Effector memory CD4-positive, alpha-beta T cell (primary cell): ENCODE data around the gene PTPRN2.
"Not testable (repeated sequence)": the region's sequence is repeated elsewhere in the genome, so short reads cannot be mapped to it uniquely, and the experiment has no call there.

Experiments
- DNase-seq, 3 donors: peaks; one replicate each; pipeline ENCODE4 v3.0.0-alpha.2; 2020
- H3K27ac ChIP-seq: 2 replicates; pipeline ENCODE4 v1.7.0; 2013; ENCODE audit warnings: mild to moderate bottlenecking, low read length, moderate library complexity; ENCODE audit not compliant: insufficient read depth, poor library complexity, severe bottlenecking
- H3K27me3 ChIP-seq: replicated peaks from 2 replicates; pipeline ENCODE4 v1.7.0; 2013; ENCODE audit warnings: mild to moderate bottlenecking, low read length; ENCODE audit not compliant: insufficient read depth, control insufficient read depth, poor library complexity, severe bottlenecking
- H3K36me3 ChIP-seq: 2 replicates; pipeline ENCODE4 v1.7.0; 2013; ENCODE audit warnings: mild to moderate bottlenecking, low read length, moderate library complexity; ENCODE audit not compliant: control insufficient read depth, insufficient read depth
- H3K4me1 ChIP-seq: 2 replicates; pipeline ENCODE4 v1.7.0; 2013; ENCODE audit warnings: low read length, mild to moderate bottlenecking; ENCODE audit not compliant: control insufficient read depth, insufficient read depth, poor library complexity, severe bottlenecking
- H3K4me3 ChIP-seq: 2 replicates; pipeline ENCODE4 v1.7.0; 2013; ENCODE audit warnings: low read length, low read depth, mild to moderate bottlenecking; ENCODE audit not compliant: insufficient read depth, poor library complexity, severe bottlenecking
- H3K9me3 ChIP-seq: 2 replicates; pipeline ENCODE4 v1.7.0; 2013; ENCODE audit warnings: mild to moderate bottlenecking, low read length, moderate library complexity; ENCODE audit not compliant: control insufficient read depth

The PTPRN2 gene

DNA sequence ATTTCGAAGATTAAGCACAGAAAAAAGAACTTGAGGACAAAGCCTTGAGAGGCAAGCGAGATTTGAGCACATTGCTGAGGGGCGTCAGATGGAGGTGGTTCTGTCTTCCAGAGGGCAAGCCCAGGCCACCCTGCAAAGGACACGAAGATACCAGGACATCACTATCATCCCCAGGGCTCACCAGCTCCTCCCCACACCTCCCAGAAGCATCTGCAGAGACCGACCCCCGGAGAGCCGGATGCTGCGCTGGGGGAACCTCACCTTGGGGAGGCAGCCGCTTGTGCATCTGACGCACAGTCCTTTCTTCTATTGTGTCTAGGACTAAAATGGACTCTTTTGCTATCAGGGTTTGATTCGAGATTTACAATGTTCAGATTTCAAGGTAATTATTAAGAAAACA lies 991.2 kb downstream of the PTPRN2 start:
- no peaks in the 10 kb centered on the region for H3K9me3 ChIP-seq
- no peak for DNase-seq
- H3K27me3 ChIP-seq = no peaks in the 10 kb centered on the region

GRCh38 chr7:157596026-157596425 lies 991.6 kb downstream of the PTPRN2 start:
- H3K4me1 ChIP-seq = no peaks in the 10 kb centered on the region
- H3K4me3 ChIP-seq = no peak overlapping the region
- no peaks in the 10 kb centered on the region for H3K36me3 ChIP-seq
- H3K9me3 ChIP-seq = no peaks in the 10 kb centered on the region
- DNase-seq = no peak
- H3K27me3 ChIP-seq = no peaks in the 10 kb centered on the region
- no peak overlapping the region for H3K27ac ChIP-seq

More for the DNA sequence above, 991.2 kb downstream of the PTPRN2 start:
- Histone ChIP-seq H3K36me3 (no peaks in the 10 kb centered on the region), H3K4me3 (no peak overlapping the region), H3K27ac (no peak overlapping the region), H3K4me1 (no peaks in the 10 kb centered on the region)

DNA sequence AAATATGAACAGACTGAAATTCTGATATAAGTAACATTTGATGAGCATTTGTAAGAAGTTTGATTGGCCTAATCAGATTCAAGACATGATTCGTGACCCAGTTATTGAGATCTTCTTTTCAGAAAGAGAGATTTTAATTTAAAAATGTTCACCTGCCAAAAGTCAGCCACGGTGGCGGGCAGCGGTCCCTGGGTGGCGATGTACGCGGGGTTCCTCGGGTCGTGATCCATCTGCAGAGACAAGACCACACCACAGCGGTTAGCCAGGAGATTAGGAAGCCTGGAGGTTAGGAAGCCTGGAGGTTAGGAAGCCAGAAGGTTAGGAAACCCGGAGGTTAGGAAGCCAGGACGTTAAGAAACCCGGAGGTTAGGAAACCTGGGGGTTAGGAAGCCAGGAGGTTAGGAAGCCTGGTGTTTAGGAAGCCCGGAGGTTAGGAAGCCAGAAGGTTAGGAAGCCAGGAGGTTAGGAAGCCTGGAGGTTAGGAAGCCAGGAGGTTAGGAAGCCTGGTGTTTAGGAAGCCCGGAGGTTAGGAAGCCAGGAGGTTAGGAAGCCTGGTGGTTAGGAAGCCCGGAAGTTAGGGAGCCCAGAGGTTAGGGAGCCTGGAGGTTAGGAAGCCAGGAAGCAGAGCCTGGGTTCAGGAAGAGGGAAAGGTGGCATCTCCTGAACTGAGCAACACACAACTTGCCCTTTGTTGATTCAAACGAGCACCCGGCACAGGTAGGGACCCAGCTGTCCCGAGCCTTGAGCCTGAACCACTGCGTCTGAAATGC lies 992.4 kb downstream of the PTPRN2 start:
- Histone ChIP-seq H3K27me3 (no peaks in the 10 kb centered on the region), H3K9me3 (no peaks in the 10 kb centered on the region), H3K4me1 (no peaks in the 10 kb centered on the region), H3K27ac (no peak overlapping the region), H3K4me3 (no peak overlapping the region), H3K36me3 (no peaks in the 10 kb centered on the region)
- no peak for DNase-seq

DNA sequence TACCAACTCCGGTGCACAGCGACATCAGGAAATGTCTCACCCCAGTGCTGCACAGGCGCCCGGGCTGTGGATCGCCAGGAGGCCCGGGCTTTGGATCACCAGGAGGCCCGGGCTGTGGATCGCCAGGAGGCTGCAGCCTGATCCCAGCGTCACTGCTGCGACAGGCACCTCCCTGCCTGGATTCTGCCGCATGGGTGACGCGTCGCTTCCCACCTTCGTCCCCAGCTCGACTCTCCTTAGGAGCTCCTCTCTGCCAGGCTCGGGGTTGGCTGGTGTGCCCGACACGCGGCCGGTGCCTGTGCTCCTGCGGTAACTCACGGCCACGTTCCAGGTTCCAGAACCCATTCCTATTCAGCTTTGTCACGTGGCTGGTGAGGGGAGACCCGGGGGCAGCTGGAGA lies 993.3 kb downstream of the PTPRN2 start:
- Histone ChIP-seq H3K27me3 (no peaks in the 10 kb centered on the region), H3K9me3 (no peaks in the 10 kb centered on the region), H3K4me1 (no peaks in the 10 kb centered on the region), H3K4me3 (no peak overlapping the region), H3K27ac (no peak overlapping the region), H3K36me3 (no peaks in the 10 kb centered on the region)
- no peak for DNase-seq

DNA sequence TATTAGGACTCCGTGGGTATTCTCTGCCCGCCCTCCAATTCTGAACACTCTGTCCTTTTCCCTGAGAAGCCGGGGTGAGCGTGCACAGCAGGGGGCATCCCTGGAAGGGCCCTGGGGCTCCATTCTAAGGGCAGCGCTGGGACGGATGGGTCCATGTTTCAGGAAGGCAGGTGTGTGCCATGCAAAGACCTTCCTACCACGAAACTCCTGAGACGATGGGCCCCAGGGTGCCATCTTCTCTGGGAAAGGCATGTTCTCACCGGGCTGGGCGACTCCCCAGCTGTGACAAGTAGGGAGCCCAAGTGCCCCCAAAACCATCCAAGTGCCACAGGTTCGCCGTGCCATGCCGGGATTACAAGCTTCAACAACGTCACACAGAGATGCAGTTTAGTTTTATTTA lies 994.1 kb downstream of the PTPRN2 start:
- Histone ChIP-seq H3K27me3 (no peaks in the 10 kb centered on the region), H3K36me3 (no peaks in the 10 kb centered on the region), H3K4me1 (no peaks in the 10 kb centered on the region), H3K4me3 (no peak overlapping the region), H3K9me3 (no peaks in the 10 kb centered on the region), H3K27ac (no peak overlapping the region)
- no peak for DNase-seq

- not testable (repeated sequence) for H3K4me1 ChIP-seq, H3K4me3 ChIP-seq, H3K36me3 ChIP-seq, H3K27me3 ChIP-seq, H3K9me3 ChIP-seq, H3K27ac ChIP-seq, DNase-seq
Observed at GRCh38 chr7:157592636-157593320, 994.8 kb downstream of the PTPRN2 start.

GRCh38 chr7:157590526-157590925 lies 997.1 kb downstream of the PTPRN2 start:
- H3K36me3 ChIP-seq = no peaks in the 10 kb centered on the region
- H3K27me3 ChIP-seq = no peaks in the 10 kb centered on the region
- no peak for DNase-seq
- H3K9me3 ChIP-seq = no peaks in the 10 kb centered on the region
- H3K4me1 ChIP-seq = no peaks in the 10 kb centered on the region
- no peak overlapping the region for H3K27ac ChIP-seq
- H3K4me3 ChIP-seq = no peak overlapping the region

GRCh38 chr7:157589680-157590079 lies 997.9 kb downstream of the PTPRN2 start:
- H3K27me3 ChIP-seq = no peaks in the 10 kb centered on the region
- no peaks in the 10 kb centered on the region for H3K4me1 ChIP-seq
- H3K27ac ChIP-seq = no peak overlapping the region
- no peak overlapping the region for H3K4me3 ChIP-seq
- no peaks in the 10 kb centered on the region for H3K9me3 ChIP-seq
- no peaks in the 10 kb centered on the region for H3K36me3 ChIP-seq
- no peak for DNase-seq

- Histone ChIP-seq H3K4me3 (no peak overlapping the region), H3K4me1 (no peaks in the 10 kb centered on the region), H3K27me3 (no peaks in the 10 kb centered on the region), H3K9me3 (no peaks in the 10 kb centered on the region), H3K36me3 (no peaks in the 10 kb centered on the region), H3K27ac (no peak overlapping the region)
- no peak for DNase-seq
Observed at GRCh38 chr7:157587805-157588560, 999.6 kb downstream of the PTPRN2 start.
